Erythroblast (primary cell): ENCODE measurements around the gene CDX1.

Experiments
- GATA1 ChIP-seq: IDR thresholded peaks from 2 replicates; pipeline ENCODE4 v1.6.1; 2011; ENCODE audit warnings: low read depth, mild to moderate bottlenecking, control low read depth, low read length, moderate library complexity
- POLR2A ChIP-seq: IDR thresholded peaks from 2 replicates; pipeline ENCODE4 v1.6.1; 2011; ENCODE audit warnings: mild to moderate bottlenecking, low read length

DNA sequence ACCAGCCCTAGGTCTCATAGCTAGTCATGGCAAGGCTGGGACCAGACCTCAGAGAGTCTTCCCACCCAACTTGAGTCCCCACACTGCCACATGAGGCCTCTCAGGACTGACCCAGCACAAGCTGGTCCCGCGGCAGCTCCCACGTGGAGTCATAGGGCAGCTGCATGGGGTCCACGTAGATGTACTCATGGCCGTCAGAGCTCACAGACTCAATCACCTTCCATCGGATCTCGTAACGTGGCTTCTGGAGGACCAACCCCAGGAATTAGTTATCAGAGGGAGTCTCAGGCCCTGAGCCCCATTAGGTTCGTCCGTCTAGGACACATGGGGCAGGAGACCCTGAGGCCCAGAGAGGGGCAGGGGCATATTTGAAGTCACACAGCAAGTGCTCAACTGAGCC, 41.2 kb upstream of the CDX1 start:
- no peak for TF ChIP-seq POLR2A
- no peak for TF ChIP-seq GATA1
